Measurements from ENCODE around the gene CPE. TPM values are rescaled to one million over a fixed set of nuclear protein-coding genes. Genes with fewer than 3 reads are reported as not detected.

CPE gene
- total and polyA plus RNA-seq, 10 of the 15 experiments (the other 5 are each of a cell fraction or from before 2014, with no cell fraction given), result 0.05 to 0.14 TPM; not detected in 8

- Histone ChIP-seq H3K4me1 (ENCODE audit: control insufficient read depth, insufficient read depth, low read length) (no peaks in the 10 kb centered on the region), H4K20me1 (ENCODE audit: control insufficient read depth, insufficient read depth) (no peaks in the 10 kb centered on the region), H3K4me3 (no peak overlapping the region), H3K27ac (ENCODE audit: control insufficient read depth, insufficient read depth) (no peak overlapping the region), H3K9me3 (replicated peaks; ENCODE audit: control insufficient read depth, insufficient read depth, low read length) (no peaks in the 10 kb centered on the region), H3K79me2 (ENCODE audit: control insufficient read depth, insufficient read depth, low read length) (no peaks in the 10 kb centered on the region), H3K36me3 (ENCODE audit: control insufficient read depth in 2 of 2, insufficient read depth in 2 of 2, low read length in 1 of 2) (no peaks in the 10 kb centered on the region), H2AFZ (ENCODE audit: control insufficient read depth, low read depth, low read length) (no peak overlapping the region), H3K4me2 (ENCODE audit: control insufficient read depth, insufficient read depth) (no peak overlapping the region), H3K9ac (ENCODE audit: control insufficient read depth, insufficient read depth, low read length) (no peak overlapping the region), H3K27me3 (replicated peaks in 1 of 2; ENCODE audit: control insufficient read depth in 2 of 2, insufficient read depth in 2 of 2, low read length in 1 of 2) (no peaks in the 10 kb centered on the region)
- in situ Hi-C loops (cut with MboI), result loop anchor here (5.0 kb wide), 1 partner anchor 333 kb away; no protein-coding TSS in a partner anchor
- 10% methylated on average over 9 of the region's 9 CpGs for WGBS (ENCODE audit: insufficient coverage, insufficient replicate concordance, low lambda C conversion rate, missing lambda C conversion rate)
- ATAC-seq, result peak; percentile 82
- SMC1A ChIA-PET (ENCODE audit: uncharacterized antibody, unreplicated experiment), result interaction anchor here (0.7 to 2.1 kb wide), 4 partner anchors 48 to 334 kb away, joined by 3 to 11 read pairs (median 5); no protein-coding TSS in a partner anchor
- DNase-seq (ENCODE audit: low read depth, low spot score), result no peak
- intact Hi-C loops (cut with micrococcal nuclease; ENCODE audit: unreplicated experiment), result loop anchor here (1.0 kb wide), 2 partner anchors 109 to 334 kb away; no protein-coding TSS in a partner anchor
- CTCF ChIA-PET, result interaction anchor here (0.7 to 6.5 kb wide), 11 partner anchors 29 to 752 kb away, joined by 3 to 75 read pairs (median 4); partner anchors contain the start of gene TMEM192
- BruUV-seq (replicated peaks), result no TSS peak
- FAIRE-seq, result peak; percentile 57
- POLR2A ChIA-PET, result no interaction called here
- RAD21 ChIA-PET (ENCODE audit: unreplicated experiment), result interaction anchor here (1.4 to 2.6 kb wide), 2 partner anchors 110 to 334 kb away, joined by 4 to 21 read pairs; no protein-coding TSS in a partner anchor
- no peak for TF ChIP-seq E2F8 (IDR thresholded peaks at IDR 0.05; ENCODE audit: low read depth, partially characterized antibody)
- no peak for TF ChIP-seq HSF1 (IDR thresholded peaks at IDR 0.05; ENCODE audit: low read depth, low read length)
- TF ChIP-seq CBX3 (IDR thresholded peaks at IDR 0.05; ENCODE audit: borderline replicate concordance, low read depth), result no peak
- TF ChIP-seq NR2C1 (IDR thresholded peaks at IDR 0.05), result no peak
- TF ChIP-seq BCL11A (IDR thresholded peaks at IDR 0.05; ENCODE audit: low read depth, low read length), result no peak
- TF ChIP-seq IRF3 (IDR thresholded peaks at IDR 0.05), result no peak
- 0 out of 2 replicates have a peak, but pooled peaks have one; percentile 36 for TF ChIP-seq YY1 (IDR thresholded peaks at IDR 0.05; ENCODE audit: low read depth, low read length)
- TF ChIP-seq RAD21 (IDR thresholded peaks at IDR 0.05; ENCODE audit: insufficient read depth, low read depth, low read length), result peak; percentile 96
- TF ChIP-seq RBBP5 (conservative IDR thresholded peaks at IDR 0.05), result no peak
- TF ChIP-seq ZNF592 (IDR thresholded peaks at IDR 0.05), result peak; percentile 31; the same call in 1 of the 2 replicates
- no peak for TF ChIP-seq SMARCA5 (IDR thresholded peaks at IDR 0.05)
- no peak for TF ChIP-seq E2F4 (IDR thresholded peaks at IDR 0.05; ENCODE audit: low read depth, low read length)
- no peak for TF ChIP-seq YBX1 (IDR thresholded peaks at IDR 0.05)
These were observed 86.1 kb downstream of the CPE start for GRCh38 chr4:165464813-165465381.

Data from GM12878 (cell line).